Prostate gland (tissue), 2 donors: ENCODE results near the gene NOVA2. TPM values are rescaled to one million over a fixed set of nuclear protein-coding genes. Genes with fewer than 3 reads are reported as not detected.

Experiments used
- DNase-seq: peaks from one replicate; pipeline ENCODE4 v3.0.0-alpha.2; 2019; ENCODE audit warnings: low spot score
- H3K27ac ChIP-seq, 2 donors: fragments of 200-600 bp; sonication (generic); 2 replicates each; pipeline ENCODE4 v1.5.1; 2017 to 2019
- H3K27me3 ChIP-seq: fragments of 200-600 bp; sonication (generic); replicated peaks from 2 replicates; pipeline ENCODE4 v1.5.1; 2019; ENCODE audit not compliant: insufficient read depth
- H3K36me3 ChIP-seq, 2 donors: fragments of 200-600 bp; sonication (generic); 1 replicate in 1 of 2; 2 replicates in 1 of 2; pipeline versions ENCODE4 v1.5.1 to v1.8.1; 2017 to 2019
- H3K4me1 ChIP-seq: fragments of 200-600 bp; sonication (generic); replicated peaks from 2 replicates; pipeline ENCODE4 v1.5.1; 2019
- H3K4me3 ChIP-seq, 2 donors: fragments of 200-600 bp; sonication (generic); 2 replicates each; pipeline ENCODE4 v1.5.1; 2017 to 2019
- H3K9me3 ChIP-seq: fragments of 200-600 bp; sonication (generic); 2 replicates; pipeline ENCODE4 v1.5.1; 2017
- POLR2A ChIP-seq: fragments of 450-650 bp; IDR thresholded peaks from one replicate; pipeline ENCODE4 v1.6.1; 2016; ENCODE audit warnings: antibody characterized with exemption, mild to moderate bottlenecking
- POLR2AphosphoS5 ChIP-seq: sonication (generic); formaldehyde crosslinking; IDR thresholded peaks from one replicate; pipeline ENCODE4 v1.6.1; 2017; ENCODE audit warnings: antibody characterized with exemption
- WGBS: methylation state at CpG from one replicate; pipeline ENCODE4 v1.1.5; 2018; 5-methylcytosine and 5-hydroxymethylcytosine counted together
- intact Hi-C: fragments of 100-400 bp; cut with DNase I; formaldehyde crosslinking; loops from one replicate; pipeline ENCODE4 v1.14.2; 2022
- total RNA-seq, 2 donors: library from RNA; depleted of rRNA; stranded (reverse); fragments of >200 nt; gene quantifications; one replicate each; pipeline ENCODE4 v1.1.0, GENCODE V29; 2016
- TF ChIP-seq, protein P1 (sequence below), 4 experiments: fragments of 200-600 bp in 2 of 4; fragments of 450-650 bp in 2 of 4; sonication (generic) in 2 of 4; IDR thresholded peaks; 1 replicate in 3 of 4; 2 replicates in 1 of 4; pipeline ENCODE4 v1.5.1; 2016 to 2019; ENCODE audit warnings: antibody characterized with exemption in 4 of 4, mild to moderate bottlenecking in 2 of 4, moderate library complexity in 2 of 4

Gene NOVA2
- total RNA-seq, 2 donors from 2014 or later: 0.87 to 3.1 TPM

DNA sequence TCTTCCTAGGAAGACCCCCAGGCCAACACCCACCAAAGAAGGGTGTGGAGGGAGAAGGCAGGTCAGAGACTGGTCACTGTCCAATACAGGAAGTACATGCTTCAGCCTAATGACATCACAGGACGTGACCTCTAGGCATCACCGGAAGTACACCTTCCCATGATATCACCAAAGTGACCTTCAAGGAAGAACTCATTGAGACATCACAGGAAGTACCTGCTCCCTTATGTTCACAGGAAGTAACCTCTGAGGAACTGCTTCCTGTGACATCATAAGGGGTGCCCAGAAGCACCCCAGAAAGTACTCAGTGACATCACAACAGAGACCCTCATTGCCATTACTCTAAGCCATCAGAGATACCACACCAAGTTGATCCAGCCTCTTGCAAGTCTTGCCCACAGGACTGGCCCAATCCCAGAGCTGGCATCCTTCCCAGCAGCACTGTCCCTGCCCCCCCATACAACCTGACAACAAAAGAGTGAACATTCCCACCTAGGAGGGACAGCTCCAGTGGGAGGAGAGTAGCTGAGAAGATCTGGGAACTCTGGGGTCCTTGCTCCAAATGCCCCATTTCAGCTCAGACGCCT lies 34.8 kb downstream of the NOVA2 start:
- no peak overlapping the region for H3K27ac ChIP-seq
- H3K4me1 ChIP-seq: no peaks in the 10 kb centered on the region
- 76% methylated on average over 3 of the region's 3 CpGs for WGBS
- no peak for DNase-seq
- no peak overlapping the region for H3K4me3 ChIP-seq
- no peaks in the 10 kb centered on the region for H3K36me3 ChIP-seq
- H3K27me3 ChIP-seq: peaks cover 8% of the 10 kb centered on the region
- TF ChIP-seq, protein P1, sequence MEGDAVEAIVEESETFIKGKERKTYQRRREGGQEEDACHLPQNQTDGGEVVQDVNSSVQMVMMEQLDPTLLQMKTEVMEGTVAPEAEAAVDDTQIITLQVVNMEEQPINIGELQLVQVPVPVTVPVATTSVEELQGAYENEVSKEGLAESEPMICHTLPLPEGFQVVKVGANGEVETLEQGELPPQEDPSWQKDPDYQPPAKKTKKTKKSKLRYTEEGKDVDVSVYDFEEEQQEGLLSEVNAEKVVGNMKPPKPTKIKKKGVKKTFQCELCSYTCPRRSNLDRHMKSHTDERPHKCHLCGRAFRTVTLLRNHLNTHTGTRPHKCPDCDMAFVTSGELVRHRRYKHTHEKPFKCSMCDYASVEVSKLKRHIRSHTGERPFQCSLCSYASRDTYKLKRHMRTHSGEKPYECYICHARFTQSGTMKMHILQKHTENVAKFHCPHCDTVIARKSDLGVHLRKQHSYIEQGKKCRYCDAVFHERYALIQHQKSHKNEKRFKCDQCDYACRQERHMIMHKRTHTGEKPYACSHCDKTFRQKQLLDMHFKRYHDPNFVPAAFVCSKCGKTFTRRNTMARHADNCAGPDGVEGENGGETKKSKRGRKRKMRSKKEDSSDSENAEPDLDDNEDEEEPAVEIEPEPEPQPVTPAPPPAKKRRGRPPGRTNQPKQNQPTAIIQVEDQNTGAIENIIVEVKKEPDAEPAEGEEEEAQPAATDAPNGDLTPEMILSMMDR (IDR thresholded peaks at IDR 0.05): no peak
- no peak for TF ChIP-seq POLR2AphosphoS5
- no peak for TF ChIP-seq POLR2A
- intact Hi-C loops: no loop called here
- no peaks in the 10 kb centered on the region for H3K9me3 ChIP-seq

DNA sequence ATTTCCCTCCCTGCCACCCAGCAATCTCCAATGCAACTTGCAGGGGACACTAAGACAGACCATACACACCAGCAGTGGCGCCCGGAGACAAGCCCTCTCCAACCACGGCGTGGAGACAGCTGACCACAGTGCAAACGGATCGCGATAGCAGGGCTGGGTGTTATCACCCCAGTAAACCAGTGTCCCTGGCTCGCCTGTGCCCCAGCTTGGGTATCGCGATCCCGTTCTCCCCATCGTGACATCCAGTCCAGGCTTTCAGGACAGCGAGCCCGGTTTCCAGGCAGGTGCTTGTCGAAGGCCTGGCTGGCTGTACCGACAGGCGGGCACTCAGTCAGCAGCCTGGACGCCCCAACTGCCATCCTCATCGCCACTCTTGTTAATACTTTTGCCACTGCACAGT lies 38.4 kb downstream of the NOVA2 start:
- TF ChIP-seq POLR2AphosphoS5 (no peak), POLR2A (no peak)
- TF ChIP-seq, protein P1 (IDR thresholded peaks at IDR 0.05): no peak
- WGBS: 74% methylated on average over 19 of the region's 19 CpGs
- Histone ChIP-seq H3K4me3 (no peak overlapping the region), H3K27me3 (peaks cover 6% of the 10 kb centered on the region), H3K4me1 (no peaks in the 10 kb centered on the region), H3K9me3 (no peaks in the 10 kb centered on the region), H3K36me3 (no peaks in the 10 kb centered on the region), H3K27ac (no peak overlapping the region)
- intact Hi-C loops: no loop called here
- DNase-seq: no peak

DNA sequence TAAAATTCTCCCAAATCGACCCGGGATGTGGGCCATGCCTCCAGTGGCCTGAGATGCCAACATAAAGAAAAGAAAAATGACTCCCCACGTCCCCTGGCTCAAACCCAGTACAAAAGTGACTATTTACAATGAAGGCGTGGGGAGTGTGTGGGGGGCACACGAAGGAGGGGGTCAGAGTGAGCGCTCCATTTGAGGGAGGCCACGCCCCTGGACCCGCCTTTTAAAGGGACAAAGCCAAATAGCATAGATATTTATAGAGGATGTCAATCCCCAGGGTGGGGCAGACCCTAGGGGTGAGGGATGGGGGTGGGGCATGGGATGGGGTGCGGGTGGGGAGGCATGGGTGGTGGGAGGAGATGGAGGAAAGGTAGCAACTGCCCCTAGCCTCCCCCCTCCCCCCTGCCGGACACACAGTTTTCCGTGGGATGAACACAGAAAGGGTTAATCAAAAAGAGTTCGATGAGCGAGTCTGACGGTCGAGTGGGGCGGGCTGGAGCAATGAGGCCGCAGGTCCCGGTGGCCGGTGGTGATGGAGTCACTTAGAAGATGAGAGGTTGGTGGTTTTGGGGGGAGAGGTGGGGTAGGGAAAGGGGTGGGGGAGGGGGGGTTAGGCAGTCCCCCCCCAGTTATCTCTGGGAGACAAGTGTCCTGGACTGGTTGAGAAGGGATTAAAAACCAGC lies 39.0 kb downstream of the NOVA2 start:
- Histone ChIP-seq H3K27ac (no peak overlapping the region), H3K36me3 (no peaks in the 10 kb centered on the region), H3K4me1 (no peaks in the 10 kb centered on the region), H3K27me3 (peaks cover 6% of the 10 kb centered on the region), H3K9me3 (no peaks in the 10 kb centered on the region), H3K4me3 (no peak overlapping the region)
- intact Hi-C loops: no loop called here
- TF ChIP-seq POLR2A (no peak), POLR2AphosphoS5 (no peak)
- TF ChIP-seq, protein P1 (IDR thresholded peaks at IDR 0.05): no peak
- DNase-seq: no peak
- 23% methylated on average over 19 of the region's 19 CpGs for WGBS

DNA sequence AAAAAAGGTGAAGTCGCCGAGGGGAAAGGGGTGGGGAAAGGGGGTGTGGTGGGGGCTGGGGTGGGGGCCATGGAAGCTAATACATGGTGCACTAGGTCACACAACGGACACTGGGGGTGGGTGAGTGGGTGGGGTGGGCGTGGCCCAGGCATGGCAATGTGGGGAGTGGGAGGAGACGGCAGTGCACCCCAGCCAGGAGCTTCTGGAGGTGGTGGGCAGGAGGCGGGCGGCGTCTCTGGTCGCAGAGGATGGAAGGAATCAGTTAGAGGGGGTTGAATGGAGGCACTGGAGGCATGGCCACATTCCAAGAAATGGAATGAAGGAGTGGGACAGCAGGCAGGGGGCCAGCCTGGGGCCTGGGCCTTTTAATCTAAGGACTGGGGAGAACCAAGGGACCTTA lies 39.9 kb downstream of the NOVA2 start:
- TF ChIP-seq POLR2AphosphoS5: no peak
- TF ChIP-seq POLR2A: no peak
- TF ChIP-seq, protein P1 (IDR thresholded peaks at IDR 0.05): no peak
- H3K36me3 ChIP-seq: no peaks in the 10 kb centered on the region
- intact Hi-C loops: no loop called here
- DNase-seq: no peak
- H3K4me1 ChIP-seq: no peaks in the 10 kb centered on the region
- 49% methylated on average over 9 of the region's 9 CpGs for WGBS
- peaks cover 6% of the 10 kb centered on the region for H3K27me3 ChIP-seq
- H3K27ac ChIP-seq: no peak overlapping the region
- no peak overlapping the region for H3K4me3 ChIP-seq
- no peaks in the 10 kb centered on the region for H3K9me3 ChIP-seq

DNA sequence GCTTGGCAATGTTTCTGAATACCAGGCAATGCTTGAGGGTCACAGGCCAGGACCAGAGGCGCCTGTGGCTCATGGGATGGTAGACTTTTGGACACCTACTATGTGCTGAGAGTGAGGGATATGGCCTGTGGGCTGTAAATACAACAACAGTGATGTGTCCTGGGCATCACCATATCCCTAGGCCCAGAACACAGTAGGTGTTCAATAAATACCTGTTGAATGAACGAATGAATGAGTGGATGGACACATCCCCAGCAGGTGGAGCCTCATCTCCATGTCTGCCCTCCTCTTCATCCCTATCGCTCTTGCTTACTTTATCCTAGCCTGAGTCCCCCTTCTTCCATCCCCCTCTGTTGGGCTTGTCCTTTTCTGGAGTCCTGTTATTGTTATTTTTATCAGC lies 42.6 kb downstream of the NOVA2 start:
- H3K27ac ChIP-seq: no peak overlapping the region
- H3K4me1 ChIP-seq: no peaks in the 10 kb centered on the region
- WGBS: 63% methylated on average over 3 of the region's 3 CpGs
- no peaks in the 10 kb centered on the region for H3K36me3 ChIP-seq
- no peak for DNase-seq
- no peak overlapping the region for H3K4me3 ChIP-seq
- no peaks in the 10 kb centered on the region for H3K9me3 ChIP-seq
- intact Hi-C loops: no loop called here
- no peak for TF ChIP-seq POLR2AphosphoS5
- TF ChIP-seq, protein P1 (IDR thresholded peaks at IDR 0.05): no peak
- TF ChIP-seq POLR2A: no peak
- H3K27me3 ChIP-seq: peaks cover 6% of the 10 kb centered on the region
